GM18861 (cell line): Measurements from ENCODE around the gene ZC3H14.
"Not testable (repeated sequence)": the region's sequence is repeated elsewhere in the genome, so short reads cannot be mapped to it uniquely, and the experiment has no call there.

Experiments used
- ATAC-seq: cut with Tn5 transposase; IDR thresholded peaks from one replicate; pipeline ENCODE4 v1.9.1; 2021; ENCODE audit not compliant: unreplicated experiment

ZC3H14 gene, protein sequence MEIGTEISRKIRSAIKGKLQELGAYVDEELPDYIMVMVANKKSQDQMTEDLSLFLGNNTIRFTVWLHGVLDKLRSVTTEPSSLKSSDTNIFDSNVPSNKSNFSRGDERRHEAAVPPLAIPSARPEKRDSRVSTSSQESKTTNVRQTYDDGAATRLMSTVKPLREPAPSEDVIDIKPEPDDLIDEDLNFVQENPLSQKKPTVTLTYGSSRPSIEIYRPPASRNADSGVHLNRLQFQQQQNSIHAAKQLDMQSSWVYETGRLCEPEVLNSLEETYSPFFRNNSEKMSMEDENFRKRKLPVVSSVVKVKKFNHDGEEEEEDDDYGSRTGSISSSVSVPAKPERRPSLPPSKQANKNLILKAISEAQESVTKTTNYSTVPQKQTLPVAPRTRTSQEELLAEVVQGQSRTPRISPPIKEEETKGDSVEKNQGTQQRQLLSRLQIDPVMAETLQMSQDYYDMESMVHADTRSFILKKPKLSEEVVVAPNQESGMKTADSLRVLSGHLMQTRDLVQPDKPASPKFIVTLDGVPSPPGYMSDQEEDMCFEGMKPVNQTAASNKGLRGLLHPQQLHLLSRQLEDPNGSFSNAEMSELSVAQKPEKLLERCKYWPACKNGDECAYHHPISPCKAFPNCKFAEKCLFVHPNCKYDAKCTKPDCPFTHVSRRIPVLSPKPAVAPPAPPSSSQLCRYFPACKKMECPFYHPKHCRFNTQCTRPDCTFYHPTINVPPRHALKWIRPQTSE

DNA sequence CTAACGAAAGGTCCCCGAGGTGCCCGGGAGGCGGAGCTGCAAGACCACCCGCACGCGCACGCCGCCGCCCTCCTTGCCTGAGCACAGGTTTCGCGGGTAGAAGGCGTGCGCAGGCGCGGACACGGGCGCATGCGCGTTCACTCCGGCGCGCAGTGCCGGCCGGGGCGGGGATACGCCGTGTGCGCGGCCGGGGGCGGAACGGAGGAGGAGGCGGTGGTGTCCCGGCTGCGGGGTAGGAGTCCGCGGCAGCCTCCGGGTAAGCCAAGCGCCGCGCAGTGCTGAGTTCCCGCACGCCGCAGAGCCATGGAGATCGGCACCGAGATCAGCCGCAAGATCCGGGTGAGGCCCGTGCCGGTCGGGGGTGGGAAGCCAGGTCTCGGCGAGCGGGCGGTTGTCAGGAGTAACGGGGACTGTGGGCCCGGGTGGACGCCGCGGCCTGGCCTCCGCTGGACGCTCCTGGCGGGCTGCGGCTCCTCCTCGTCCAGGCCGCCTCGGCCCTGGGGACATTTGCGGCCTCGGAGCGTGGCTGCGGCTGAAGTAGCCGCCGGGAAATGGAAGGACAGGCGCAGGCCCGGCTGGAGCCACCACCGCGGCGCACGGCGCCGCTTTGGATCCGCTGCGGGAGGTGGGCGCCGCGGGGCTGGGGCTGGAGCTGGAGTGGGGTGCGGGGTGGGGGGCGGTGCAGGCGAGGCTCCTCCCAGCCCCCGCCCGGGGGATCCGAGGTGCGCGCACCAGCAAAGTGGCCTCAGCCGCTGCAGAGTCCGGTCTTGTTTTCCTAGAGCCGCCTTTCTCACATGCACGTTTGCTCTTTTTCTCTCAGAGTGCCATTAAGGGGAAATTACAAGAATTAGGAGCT, at the start of gene ZC3H14:
Gene ZC3H14, plus strand, starts transcription at position 207 of the 856 bp plus-strand sequence. Its CDS starts 97 bp downstream, at position 304.
- peak; percentile 91 for ATAC-seq

DNA sequence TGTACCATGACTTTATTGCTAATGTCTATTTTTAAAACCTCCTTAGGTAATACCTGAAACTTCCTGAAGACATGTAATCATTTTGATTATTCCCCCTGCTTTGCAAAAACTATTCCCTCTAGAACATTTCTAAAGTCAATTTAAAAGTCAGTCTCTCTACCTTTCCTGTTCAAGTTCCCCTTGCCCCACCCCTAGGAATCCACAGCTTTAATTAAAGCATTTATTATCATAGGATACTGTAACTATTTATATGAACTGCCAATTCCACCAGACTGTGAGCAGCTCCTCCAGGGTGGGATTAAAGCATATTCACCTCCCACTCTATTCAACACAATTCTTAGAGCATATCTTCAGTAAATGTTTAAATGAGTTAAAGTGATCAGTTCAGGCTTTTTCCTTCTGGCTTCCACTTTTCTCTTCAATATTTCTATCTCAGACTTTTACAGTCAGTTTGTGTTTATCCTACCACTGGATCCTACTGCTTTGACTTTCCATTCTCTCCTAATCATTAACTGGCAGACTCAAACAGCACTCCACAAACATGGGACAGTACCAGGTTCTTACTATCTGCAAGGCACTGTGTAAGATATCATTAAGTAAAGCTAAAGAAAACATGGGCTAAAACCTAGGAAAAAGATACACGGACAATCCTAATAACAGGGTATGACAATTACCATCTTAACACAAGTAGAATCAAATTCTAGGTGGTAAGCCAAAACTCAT, 47.2 kb upstream of the ZC3H14 start:
- ATAC-seq = no peak

DNA sequence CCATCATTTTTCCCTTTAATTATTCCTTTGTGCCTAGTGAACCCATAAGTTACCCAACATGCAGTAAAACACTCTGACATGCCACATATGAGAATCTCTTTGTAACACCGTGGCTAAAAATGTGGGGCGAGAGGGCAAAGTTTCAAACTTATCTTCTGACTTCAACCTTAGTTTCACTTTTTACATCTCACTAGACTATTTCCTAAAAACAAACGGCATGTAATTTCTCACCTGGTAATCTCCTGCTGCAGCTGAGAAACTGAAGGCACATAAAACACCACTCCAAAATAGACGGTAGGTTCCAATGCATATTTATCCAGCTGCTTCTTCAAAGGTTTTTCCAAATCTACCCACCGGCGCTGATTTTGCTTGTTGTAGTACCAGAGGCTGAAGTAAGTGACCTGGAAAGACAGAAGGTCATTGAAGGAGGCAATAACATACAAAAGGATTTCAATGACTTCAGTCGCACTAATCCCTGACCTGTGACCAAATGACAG, 45.9 kb upstream of the ZC3H14 start:
- ATAC-seq = no peak

DNA sequence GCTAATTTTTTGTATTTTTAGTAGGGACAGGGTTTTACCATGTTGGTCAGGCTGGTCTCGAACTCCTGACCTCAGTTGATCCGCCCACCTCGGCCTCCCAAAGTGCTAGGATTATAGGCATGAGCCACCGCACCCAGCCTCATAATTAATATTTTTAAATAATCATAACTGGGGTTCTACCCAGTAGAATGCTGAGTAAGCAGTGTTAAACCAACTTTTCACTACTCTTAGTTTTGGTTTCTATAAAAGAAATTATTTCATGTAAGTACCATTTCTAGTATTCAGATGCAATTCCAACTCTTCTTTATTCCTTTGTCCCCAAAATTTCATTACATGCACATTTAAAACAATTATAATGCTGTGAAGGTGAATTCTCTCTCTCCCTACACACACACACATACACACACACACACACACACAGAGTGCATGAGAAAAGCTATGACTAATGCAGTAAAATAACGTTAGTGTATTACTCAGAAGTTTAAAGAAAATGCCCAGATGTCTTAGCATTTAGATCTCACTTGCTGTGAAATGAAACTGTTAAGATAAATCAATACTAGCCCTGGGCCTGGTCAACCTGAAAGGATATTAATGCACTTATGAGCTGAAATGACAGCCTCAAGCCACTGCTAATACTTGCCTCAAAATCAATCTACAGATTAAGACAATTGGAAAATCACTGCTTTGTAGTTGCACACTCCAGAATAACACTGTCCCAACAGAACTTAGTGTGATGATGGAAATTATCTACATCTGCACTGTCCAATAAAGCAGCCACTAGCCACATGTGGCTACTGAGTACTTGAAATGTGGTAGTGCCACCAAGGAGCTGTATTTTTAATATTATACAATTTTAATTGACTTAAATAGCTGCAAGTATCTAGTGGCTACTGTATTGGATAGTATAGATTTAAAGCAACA, 44.0 kb upstream of the ZC3H14 start:
- ATAC-seq = no peak

- no peak for ATAC-seq
These were observed 42.9 kb upstream of the ZC3H14 start for GRCh38 chr14:88519907-88520306.

DNA sequence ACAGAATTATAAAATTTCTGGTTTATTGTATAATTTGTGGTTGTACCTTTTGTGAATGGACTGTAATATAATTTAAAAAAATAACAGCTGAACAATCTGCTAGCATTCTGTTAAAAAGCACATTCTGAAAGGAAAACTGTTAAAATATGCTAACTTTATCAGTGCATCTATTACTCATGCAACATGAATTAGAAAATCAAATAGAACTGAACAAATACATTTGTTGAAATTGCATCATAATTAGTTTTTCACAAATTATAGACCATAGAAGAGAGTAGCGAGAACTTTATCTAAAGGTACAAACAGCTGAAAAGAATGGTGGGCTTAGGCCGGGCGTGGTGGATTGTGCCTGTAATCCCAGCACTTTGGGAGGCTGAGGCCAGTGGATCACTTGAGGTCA, 41.0 kb upstream of the ZC3H14 start:
- no peak for ATAC-seq

- no peak for ATAC-seq
These were observed 40.4 kb upstream of the ZC3H14 start for GRCh38 chr14:88522393-88522792.

GRCh38 chr14:88529889-88530288, 32.9 kb upstream of the ZC3H14 start:
- ATAC-seq = not testable (repeated sequence)

GRCh38 chr14:88533064-88533602, 29.7 kb upstream of the ZC3H14 start:
- no peak for ATAC-seq

DNA sequence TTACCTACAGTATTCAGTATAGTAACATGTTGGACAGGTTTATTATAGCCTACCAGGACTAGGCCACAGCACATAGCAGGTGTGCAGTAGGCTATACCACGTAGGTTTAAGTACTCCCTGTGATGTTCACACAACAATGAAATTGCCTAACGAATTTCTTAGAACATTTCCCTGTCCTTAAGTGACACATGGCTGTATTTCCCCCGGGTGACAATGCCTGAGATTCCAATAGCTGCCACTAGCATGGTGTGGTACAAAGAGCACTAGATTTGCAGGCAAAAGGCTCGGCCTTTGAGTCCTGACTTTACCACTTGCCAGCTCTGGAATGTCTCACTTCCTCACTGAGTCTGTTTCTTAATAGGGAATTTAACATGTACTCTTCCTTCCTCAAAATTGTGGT, 27.7 kb upstream of the ZC3H14 start:
- no peak for ATAC-seq

- no peak for ATAC-seq
These were observed 27.0 kb upstream of the ZC3H14 start for GRCh38 chr14:88535813-88536212.

DNA sequence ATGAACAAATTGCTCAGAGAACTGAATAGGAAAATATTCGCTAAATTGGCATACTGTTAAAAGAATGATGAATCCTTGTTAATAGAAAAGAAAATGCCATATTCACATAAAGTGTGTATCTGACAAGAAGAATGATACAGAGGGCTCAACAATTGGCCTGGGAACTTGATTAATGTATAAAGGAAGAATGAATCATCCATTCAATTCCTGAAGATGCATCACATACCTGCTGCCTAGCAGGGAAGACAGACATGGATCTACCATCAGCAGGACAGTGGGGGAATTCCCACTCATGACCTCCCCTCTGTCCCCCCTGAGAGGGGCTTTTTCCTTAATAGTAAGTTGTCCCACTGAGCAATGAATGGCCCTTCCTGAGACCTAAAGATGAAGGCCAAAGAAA, 21.5 kb upstream of the ZC3H14 start:
- ATAC-seq = no peak

DNA sequence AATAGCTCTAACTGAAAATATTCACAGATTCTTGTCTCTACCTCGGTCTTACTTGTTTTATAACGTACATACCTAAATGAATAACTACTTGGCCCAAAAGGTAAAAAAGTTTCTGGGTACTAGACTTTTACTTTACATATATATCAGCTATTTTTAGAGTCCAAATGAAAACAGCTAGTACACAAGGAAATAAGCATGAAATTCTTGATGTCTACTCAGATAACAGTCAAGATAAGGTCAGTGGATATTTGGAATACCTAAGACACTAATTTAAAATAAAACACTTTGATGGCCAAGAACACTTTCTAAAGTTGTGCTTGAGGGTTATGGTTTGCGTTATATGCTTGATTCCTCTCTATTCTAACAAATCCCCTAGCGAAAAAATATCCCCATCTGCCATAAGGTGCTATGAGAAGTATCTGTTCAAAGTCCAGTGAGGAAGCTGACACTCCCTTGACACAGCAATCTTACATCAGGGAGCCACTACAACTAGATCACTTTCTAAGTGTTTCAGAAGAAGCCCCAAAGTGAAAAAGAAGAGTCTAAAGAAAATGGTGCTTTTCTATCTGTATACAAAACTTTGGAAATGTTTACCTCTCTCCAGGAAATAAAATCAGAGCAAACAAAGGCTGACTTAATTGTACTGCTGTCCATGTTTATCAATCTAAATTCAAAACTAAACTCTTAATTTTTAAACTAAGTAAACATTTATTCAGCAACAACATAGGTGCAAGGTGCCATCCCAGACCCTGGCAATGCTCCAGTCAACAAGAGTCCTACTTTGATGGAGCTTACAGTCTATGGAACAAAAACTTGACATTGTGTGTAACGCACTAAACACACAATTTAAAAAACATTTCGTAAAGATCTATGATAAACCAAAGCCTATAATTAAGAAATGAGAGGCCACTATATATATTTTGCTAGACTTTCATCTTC, 19.7 kb upstream of the ZC3H14 start:
- no peak for ATAC-seq

DNA sequence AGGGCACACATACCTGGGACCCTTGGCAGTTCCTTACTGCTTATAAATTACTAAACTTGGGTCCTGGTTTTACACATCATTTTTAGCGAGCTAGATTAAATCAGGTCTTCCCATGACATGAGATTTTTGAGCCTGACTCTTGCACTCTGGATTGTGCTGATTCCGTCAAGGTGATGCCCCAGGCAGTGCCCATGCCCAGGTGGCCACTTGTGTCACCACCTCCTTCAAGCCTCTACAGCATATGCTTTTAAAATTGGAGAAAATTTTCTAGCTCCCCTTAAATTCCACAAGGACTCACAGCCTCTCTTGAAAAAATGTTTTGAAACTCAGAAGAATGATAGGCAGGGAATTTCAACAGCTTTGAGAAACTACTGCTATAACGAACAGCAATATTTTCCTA, 17.6 kb upstream of the ZC3H14 start:
- ATAC-seq = no peak

- no peak for ATAC-seq
These were observed 16.0 kb upstream of the ZC3H14 start for GRCh38 chr14:88546621-88547385.

DNA sequence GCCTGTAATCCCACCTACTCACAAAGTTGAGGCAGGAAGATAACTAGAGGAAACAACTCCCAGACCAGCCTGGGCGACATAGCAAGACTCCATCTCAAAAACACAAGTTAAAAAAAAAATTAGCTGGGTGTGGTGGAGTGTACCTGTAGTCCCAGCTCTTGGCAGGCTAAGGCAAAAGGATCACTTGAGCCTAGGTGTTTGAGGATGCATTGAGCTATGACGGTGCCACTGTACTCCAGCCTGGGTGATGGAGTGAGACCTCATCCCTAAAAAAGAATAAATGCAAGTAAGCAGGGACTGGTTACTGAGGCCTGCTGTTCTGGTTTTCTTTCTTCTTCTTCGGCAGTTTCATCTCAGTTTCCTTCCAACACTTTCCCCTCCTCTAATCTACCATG, 15.5 kb upstream of the ZC3H14 start:
- no peak for ATAC-seq

GRCh38 chr14:88550078-88550477, 12.8 kb upstream of the ZC3H14 start:
- no peak for ATAC-seq
